Measurements from ENCODE around the gene MNAT1.

Gene MNAT1

DNA sequence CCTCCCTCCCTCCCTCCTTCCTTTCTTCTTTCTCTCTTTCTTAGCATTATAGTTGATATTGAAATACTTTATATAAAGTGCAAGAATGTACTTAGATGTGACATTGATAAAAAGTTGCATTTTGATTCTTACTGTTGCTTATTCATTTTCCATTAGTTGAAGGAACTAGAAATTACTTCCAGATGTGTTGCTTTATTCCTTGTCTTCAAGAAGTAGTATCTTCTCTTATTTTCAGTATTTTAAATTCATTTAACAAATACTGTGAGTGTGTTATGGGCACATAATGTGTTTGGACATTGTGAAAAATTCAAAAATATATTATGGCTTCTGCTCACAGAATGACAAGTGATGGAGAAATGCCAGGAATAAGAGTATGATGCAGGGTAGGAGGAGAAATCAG, 200.8 kb downstream of the MNAT1 start:
- H3K4me1 Mint-ChIP-seq: peaks cover 27% of the 10 kb centered on the region
- H3K27ac Mint-ChIP-seq (ENCODE audit: low read depth): no peak overlapping the region
- H3K36me3 Mint-ChIP-seq (ENCODE audit: insufficient read depth): peaks cover 1% of the 10 kb centered on the region
- no peak overlapping the region for H3K4me3 Mint-ChIP-seq
- H3K27me3 Mint-ChIP-seq: no peaks in the 10 kb centered on the region
- no peak for ATAC-seq (replicated peaks; ENCODE audit: extremely low read depth, poor library complexity, severe bottlenecking)
- DNase-seq (ENCODE audit: low spot score in 2 of 2): no peak
- H3K9me3 Mint-ChIP-seq: no peaks in the 10 kb centered on the region

DNA sequence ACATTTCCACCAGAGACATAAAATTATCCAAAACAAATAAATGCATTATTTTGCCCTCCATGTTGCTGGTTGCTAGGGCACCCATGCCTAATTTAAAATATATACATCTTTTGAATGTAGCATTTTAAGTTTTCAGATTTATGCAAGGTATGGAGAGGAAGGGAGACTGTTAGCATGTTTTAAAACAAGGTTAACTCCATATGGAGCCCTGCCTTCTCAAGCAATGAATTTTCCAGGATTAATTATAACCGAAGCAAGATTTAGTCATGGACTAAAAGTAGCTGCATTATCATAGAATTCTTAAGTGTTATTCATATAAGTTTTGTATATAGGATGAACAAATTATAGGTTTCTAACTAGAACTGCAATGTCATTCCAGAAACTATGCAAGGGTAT, 209.1 kb downstream of the MNAT1 start:
- H3K36me3 Mint-ChIP-seq (ENCODE audit: insufficient read depth): peaks cover 2% of the 10 kb centered on the region
- H3K27ac Mint-ChIP-seq (ENCODE audit: low read depth): no peak overlapping the region
- H3K9me3 Mint-ChIP-seq: no peaks in the 10 kb centered on the region
- ATAC-seq (replicated peaks; ENCODE audit: extremely low read depth, poor library complexity, severe bottlenecking): no peak
- H3K27me3 Mint-ChIP-seq: no peaks in the 10 kb centered on the region
- H3K4me3 Mint-ChIP-seq: no peak overlapping the region
- H3K4me1 Mint-ChIP-seq: peaks cover 17% of the 10 kb centered on the region
- DNase-seq (ENCODE audit: low spot score in 2 of 2): no peak

DNA sequence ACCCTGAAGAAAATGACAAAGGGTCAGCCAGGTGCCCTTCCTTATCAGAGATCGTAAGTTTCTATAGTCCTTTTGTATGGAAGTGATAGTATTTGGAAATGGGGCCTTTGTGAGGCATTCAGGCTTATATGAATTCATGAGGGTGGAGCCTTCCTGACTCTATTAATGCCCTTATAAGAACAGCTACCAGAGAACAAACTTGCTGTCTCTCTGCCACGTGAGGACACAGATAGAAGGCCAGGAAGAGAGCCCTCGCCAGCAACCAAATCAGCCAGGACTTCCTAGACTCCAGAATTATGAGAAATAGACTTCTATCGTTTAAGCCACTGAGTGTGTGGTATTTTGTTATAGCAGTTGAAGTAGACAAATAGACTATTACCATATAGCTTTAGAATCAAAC, 209.6 kb downstream of the MNAT1 start:
- Mint-ChIP-seq H3K4me3 (no peak overlapping the region), H3K4me1 (peaks cover 12% of the 10 kb centered on the region), H3K27ac (ENCODE audit: low read depth) (no peak overlapping the region), H3K27me3 (no peaks in the 10 kb centered on the region), H3K9me3 (no peaks in the 10 kb centered on the region), H3K36me3 (ENCODE audit: insufficient read depth) (peaks cover 2% of the 10 kb centered on the region)
- DNase-seq (ENCODE audit: low spot score in 2 of 2) (no peak), ATAC-seq (replicated peaks; ENCODE audit: extremely low read depth, poor library complexity, severe bottlenecking) (no peak)

DNA sequence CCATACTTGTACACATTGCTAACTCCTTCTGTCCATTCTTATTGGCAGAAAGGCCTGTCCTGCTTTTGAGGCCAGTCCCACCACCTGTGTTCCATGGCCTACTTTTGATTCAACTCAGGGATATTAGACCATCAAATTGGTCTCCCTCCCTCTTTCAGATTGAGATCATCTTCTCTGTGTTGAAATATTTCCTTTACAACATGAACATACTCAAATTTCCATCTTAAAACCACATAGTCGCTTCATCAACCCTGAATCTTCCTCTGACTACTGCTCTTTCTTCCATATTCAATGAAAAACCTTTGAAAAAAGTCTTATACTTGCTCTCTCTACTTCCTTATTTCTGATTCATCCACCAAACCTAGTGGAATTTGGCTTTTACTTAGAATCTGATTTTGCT, 211.4 kb downstream of the MNAT1 start:
- Mint-ChIP-seq H3K9me3 (no peaks in the 10 kb centered on the region), H3K36me3 (ENCODE audit: insufficient read depth) (peaks cover 2% of the 10 kb centered on the region), H3K27ac (ENCODE audit: low read depth) (no peak overlapping the region), H3K4me3 (no peak overlapping the region), H3K4me1 (peaks cover 7% of the 10 kb centered on the region), H3K27me3 (no peaks in the 10 kb centered on the region)
- ATAC-seq (replicated peaks; ENCODE audit: extremely low read depth, poor library complexity, severe bottlenecking) (no peak), DNase-seq (ENCODE audit: low spot score in 2 of 2) (no peak)

DNA sequence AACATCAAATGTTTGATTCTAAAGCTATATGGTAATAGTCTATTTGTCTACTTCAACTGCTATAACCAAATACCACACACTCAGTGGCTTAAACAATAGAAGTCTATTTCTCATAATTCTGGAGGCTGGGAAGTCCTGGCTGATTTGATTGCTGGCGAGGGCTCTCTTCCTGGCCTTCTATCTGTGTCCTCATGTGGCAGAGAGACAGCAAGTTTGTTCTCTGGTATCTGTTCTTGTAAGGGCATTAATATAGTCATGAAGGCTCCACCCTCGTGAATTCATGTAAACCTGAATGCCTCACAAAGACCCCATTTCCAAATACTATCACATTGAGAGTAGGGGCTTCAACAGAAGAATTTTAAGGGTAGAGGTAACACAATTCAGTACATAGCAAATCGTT, 212.2 kb downstream of the MNAT1 start:
- Mint-ChIP-seq H3K27ac (ENCODE audit: low read depth) (no peak overlapping the region), H3K4me3 (no peak overlapping the region), H3K27me3 (no peaks in the 10 kb centered on the region), H3K36me3 (ENCODE audit: insufficient read depth) (peaks cover 2% of the 10 kb centered on the region), H3K4me1 (peaks cover 7% of the 10 kb centered on the region), H3K9me3 (no peaks in the 10 kb centered on the region)
- ATAC-seq (replicated peaks; ENCODE audit: extremely low read depth, poor library complexity, severe bottlenecking) (no peak), DNase-seq (ENCODE audit: low spot score in 2 of 2) (no peak)

DNA sequence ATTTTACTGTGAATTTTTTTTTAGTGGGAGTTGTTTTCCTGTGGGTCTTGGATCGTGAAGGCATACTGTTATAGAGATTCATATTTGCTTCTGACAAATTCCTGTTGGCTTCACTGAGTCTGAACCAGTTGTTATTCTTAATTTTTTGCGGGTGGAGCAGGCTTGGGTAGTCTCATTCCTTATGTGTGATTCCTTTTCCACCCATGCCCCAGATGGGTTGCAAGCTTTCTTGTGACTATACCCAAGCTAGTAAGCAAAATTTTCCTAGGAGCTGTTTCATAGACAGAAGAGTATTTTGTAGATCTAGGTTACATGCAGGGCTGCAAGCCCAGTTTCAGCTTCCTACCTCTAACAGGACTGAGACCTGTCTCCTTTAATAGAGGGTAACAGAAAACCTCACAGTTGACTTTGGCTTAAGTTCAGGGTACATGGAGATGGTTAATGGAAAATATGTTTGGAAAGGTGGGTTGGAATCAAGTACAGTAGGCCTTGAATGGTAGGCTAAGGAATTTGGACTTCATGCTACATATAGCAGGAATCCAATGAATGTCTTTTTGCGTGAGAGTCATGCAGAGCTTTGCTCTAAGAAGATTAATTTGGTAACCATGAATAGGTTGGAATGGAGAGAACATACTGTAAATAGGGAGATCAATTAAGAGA, 217.3 kb downstream of the MNAT1 start:
- Mint-ChIP-seq H3K27ac (ENCODE audit: low read depth) (no peak overlapping the region), H3K36me3 (ENCODE audit: insufficient read depth) (peaks cover 3% of the 10 kb centered on the region), H3K9me3 (peaks cover 6% of the 10 kb centered on the region), H3K4me1 (no peaks in the 10 kb centered on the region), H3K4me3 (no peak overlapping the region), H3K27me3 (no peaks in the 10 kb centered on the region)
- ATAC-seq (replicated peaks; ENCODE audit: extremely low read depth, poor library complexity, severe bottlenecking) (no peak), DNase-seq (ENCODE audit: low spot score in 2 of 2) (no peak)

DNA sequence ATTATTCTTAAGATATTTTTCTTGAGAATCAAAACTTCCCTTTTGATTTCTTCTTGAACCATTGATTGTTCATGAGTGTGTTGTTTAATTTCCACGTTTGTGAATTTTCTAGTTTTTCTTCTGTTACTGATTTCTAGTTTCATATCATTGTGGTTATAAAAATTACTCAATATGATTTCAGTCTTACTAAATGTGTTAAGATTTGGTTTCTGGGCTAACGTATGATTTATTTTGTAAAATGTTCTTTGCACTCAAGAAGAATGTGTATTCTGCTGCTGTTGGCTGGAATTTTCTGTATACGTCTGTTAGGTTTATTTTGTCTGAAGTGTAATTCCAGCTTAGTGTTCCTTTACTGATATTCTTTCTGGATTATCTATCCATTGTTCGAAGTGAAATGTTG, 221.6 kb downstream of the MNAT1 start:
- Mint-ChIP-seq H3K4me3 (no peak overlapping the region), H3K9me3 (peaks cover 20% of the 10 kb centered on the region), H3K4me1 (peaks cover 1% of the 10 kb centered on the region), H3K27ac (ENCODE audit: low read depth) (no peak overlapping the region), H3K36me3 (ENCODE audit: insufficient read depth) (peaks cover 1% of the 10 kb centered on the region), H3K27me3 (no peaks in the 10 kb centered on the region)
- ATAC-seq (replicated peaks; ENCODE audit: extremely low read depth, poor library complexity, severe bottlenecking) (no peak), DNase-seq (ENCODE audit: low spot score in 2 of 2) (no peak)

DNA sequence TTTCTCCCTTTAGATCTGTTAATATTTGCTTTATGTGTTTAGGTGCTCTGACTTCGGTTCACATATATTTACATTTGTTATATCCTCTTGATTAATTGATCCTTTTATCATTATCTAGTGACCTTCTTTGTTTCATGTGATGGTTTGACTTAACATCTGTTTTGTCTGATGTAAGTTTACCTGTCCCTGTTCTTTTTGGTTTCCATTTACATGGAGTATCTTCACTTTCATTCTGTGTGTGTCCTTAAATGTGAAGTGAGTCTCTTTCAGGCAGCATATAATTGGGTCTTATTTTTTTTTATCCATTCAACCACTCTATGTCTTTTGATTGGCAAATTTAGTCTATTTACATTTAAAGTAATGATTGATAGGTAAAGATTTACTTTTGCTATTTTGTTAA, 222.1 kb downstream of the MNAT1 start:
- H3K27me3 Mint-ChIP-seq: no peaks in the 10 kb centered on the region
- ATAC-seq (replicated peaks; ENCODE audit: extremely low read depth, poor library complexity, severe bottlenecking) (no peak), DNase-seq (ENCODE audit: low spot score in 2 of 2) (no peak)
- H3K4me1 Mint-ChIP-seq: peaks cover 5% of the 10 kb centered on the region
- H3K27ac Mint-ChIP-seq (ENCODE audit: low read depth): no peak overlapping the region
- peaks cover 1% of the 10 kb centered on the region for H3K36me3 Mint-ChIP-seq (ENCODE audit: insufficient read depth)
- no peak overlapping the region for H3K4me3 Mint-ChIP-seq
- peaks cover 20% of the 10 kb centered on the region for H3K9me3 Mint-ChIP-seq

DNA sequence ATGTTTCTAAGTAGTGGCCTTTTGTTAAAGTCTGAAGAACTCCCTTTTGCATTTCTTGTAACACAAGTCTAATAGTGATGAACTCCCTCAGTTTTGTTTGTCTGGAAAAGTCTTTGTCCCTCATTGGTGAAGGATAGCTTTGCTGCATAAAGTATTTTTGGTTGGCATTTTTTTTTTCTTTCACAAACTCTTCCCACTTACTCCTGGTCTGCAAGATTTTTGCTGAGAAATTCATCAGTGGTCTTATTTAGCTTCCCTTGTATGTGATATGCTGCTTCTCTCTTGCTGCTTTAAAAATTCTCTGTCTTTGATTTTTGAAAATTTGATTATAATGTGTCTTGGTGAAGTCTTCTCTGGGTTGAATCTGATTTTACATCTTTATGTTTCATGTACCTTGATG, 223.6 kb downstream of the MNAT1 start:
- no peak overlapping the region for H3K27ac Mint-ChIP-seq (ENCODE audit: low read depth)
- DNase-seq (ENCODE audit: low spot score in 2 of 2) (no peak), ATAC-seq (replicated peaks; ENCODE audit: extremely low read depth, poor library complexity, severe bottlenecking) (no peak)
- H3K4me1 Mint-ChIP-seq: peaks cover 5% of the 10 kb centered on the region
- peaks cover 20% of the 10 kb centered on the region for H3K9me3 Mint-ChIP-seq
- peaks cover 1% of the 10 kb centered on the region for H3K36me3 Mint-ChIP-seq (ENCODE audit: insufficient read depth)
- H3K4me3 Mint-ChIP-seq: no peak overlapping the region
- H3K27me3 Mint-ChIP-seq: no peaks in the 10 kb centered on the region

DNA sequence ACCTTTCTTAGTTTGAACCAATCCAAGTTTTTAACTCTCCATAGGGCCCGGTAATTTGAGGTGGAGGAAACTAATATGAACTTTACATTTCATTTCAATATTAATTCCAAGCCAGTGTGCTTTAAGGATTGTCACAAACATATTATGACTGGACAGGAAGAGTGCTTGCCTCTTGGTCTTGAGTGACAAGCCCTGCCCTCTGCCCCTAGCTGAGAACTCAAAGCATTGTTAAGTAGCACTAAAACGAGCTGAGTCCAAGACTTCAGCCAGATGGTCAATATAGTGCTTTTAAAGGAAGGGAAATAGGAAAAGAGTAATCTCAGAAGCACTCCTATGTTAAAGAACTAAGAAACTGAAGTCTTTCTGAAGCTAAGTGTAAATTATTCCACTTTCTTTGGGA, 229.2 kb downstream of the MNAT1 start:
- no peak overlapping the region for H3K4me3 Mint-ChIP-seq
- peaks cover 6% of the 10 kb centered on the region for H3K9me3 Mint-ChIP-seq
- peaks cover 5% of the 10 kb centered on the region for H3K4me1 Mint-ChIP-seq
- H3K27me3 Mint-ChIP-seq: no peaks in the 10 kb centered on the region
- H3K27ac Mint-ChIP-seq (ENCODE audit: low read depth): no peak overlapping the region
- peaks cover 1% of the 10 kb centered on the region for H3K36me3 Mint-ChIP-seq (ENCODE audit: insufficient read depth)
- no peak for DNase-seq (ENCODE audit: low spot score in 2 of 2)
- ATAC-seq (replicated peaks; ENCODE audit: extremely low read depth, poor library complexity, severe bottlenecking): no peak

DNA sequence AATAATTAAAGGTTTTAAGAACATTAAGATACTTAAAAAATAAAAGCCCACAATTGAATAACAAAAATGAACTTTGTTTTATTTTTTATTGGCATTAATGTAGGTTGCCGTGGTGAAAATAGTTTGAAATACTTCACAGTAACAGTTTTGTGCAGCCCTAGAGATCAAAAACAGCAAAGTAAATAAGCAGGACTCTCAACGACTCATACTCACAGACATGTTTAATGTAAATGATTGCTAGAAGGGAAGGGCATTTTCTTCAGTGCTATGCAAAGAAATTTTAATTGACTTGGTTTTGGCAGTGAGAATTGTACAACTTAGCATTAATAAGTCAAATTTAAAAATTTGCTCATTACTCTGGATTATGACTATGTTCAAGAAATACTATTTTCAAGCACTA, 230.3 kb downstream of the MNAT1 start:
- peaks cover 5% of the 10 kb centered on the region for H3K4me1 Mint-ChIP-seq
- H3K9me3 Mint-ChIP-seq: no peaks in the 10 kb centered on the region
- DNase-seq (ENCODE audit: low spot score in 2 of 2) (no peak), ATAC-seq (replicated peaks; ENCODE audit: extremely low read depth, poor library complexity, severe bottlenecking) (no peak)
- peaks cover 1% of the 10 kb centered on the region for H3K36me3 Mint-ChIP-seq (ENCODE audit: insufficient read depth)
- no peak overlapping the region for H3K27ac Mint-ChIP-seq (ENCODE audit: low read depth)
- H3K27me3 Mint-ChIP-seq: no peaks in the 10 kb centered on the region
- H3K4me3 Mint-ChIP-seq: no peak overlapping the region

DNA sequence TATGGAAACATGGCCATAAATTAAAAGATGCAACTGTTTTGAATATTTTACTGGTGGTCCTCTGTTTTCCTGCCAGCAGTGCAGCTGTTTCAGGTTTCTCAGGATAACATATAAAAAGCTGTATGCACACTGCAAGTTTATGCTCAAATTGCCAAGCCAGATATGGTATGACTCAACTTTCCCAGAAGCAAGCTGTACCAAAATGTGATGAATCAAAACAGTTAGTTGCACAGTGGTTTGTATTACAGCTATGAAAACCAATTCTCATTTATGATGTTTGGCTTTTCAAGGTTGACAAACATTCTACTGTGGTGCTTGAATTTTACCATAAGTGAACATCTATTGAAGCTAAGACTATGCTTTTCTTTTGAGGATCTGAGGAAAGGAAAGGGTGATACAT, 230.8 kb downstream of the MNAT1 start:
- ATAC-seq (replicated peaks; ENCODE audit: extremely low read depth, poor library complexity, severe bottlenecking): no peak
- Mint-ChIP-seq H3K27me3 (no peaks in the 10 kb centered on the region), H3K4me1 (peaks cover 5% of the 10 kb centered on the region), H3K27ac (ENCODE audit: low read depth) (no peak overlapping the region), H3K36me3 (ENCODE audit: insufficient read depth) (peaks cover 1% of the 10 kb centered on the region), H3K4me3 (no peak overlapping the region), H3K9me3 (no peaks in the 10 kb centered on the region)
- DNase-seq (ENCODE audit: low spot score in 2 of 2): no peak

DNA sequence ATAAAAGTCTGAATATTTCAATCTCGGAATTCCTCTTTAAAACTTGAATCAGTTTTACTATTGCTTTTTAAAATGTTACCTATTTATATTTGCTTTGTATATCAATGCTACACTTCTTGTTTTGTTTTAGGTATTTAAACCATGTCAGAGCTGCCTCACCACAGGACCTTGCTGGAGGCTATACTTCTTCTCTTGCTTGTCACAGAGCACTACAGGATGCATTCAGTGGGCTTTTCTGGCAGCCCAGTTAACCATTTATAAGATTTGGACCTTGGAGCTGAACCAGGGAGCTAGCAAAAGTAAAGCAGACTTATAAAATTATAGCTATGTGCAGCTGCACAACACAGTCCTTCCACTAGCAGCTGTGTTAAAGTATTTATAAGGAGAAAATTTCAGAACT, 233.5 kb downstream of the MNAT1 start:
- Mint-ChIP-seq H3K27ac (ENCODE audit: low read depth) (no peak overlapping the region), H3K27me3 (no peaks in the 10 kb centered on the region), H3K4me3 (no peak overlapping the region), H3K4me1 (peaks cover 1% of the 10 kb centered on the region), H3K9me3 (no peaks in the 10 kb centered on the region), H3K36me3 (ENCODE audit: insufficient read depth) (peaks cover 4% of the 10 kb centered on the region)
- DNase-seq (ENCODE audit: low spot score in 2 of 2) (no peak), ATAC-seq (replicated peaks; ENCODE audit: extremely low read depth, poor library complexity, severe bottlenecking) (no peak)

DNA sequence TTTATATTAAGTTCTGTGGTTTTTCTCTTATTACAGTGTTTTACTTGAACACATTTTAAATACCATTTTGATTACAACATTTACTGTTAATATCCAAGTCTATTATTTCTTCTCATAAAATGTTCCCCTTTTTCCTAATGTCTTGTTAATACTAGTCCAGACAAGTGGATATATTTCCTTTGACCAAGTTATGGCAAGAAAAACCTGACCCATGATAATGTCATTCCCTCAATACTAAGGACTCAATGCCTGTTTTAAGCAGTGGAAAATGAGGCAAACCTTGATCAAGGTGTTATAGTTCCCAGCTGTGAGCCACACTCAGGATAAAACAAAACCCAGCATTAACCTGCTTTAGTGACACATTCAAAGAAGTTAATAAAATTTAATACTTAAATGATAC, 234.1 kb downstream of the MNAT1 start:
- Mint-ChIP-seq H3K36me3 (ENCODE audit: insufficient read depth) (peaks cover 4% of the 10 kb centered on the region), H3K27ac (ENCODE audit: low read depth) (no peak overlapping the region), H3K4me3 (no peak overlapping the region), H3K9me3 (no peaks in the 10 kb centered on the region), H3K27me3 (no peaks in the 10 kb centered on the region), H3K4me1 (peaks cover 4% of the 10 kb centered on the region)
- DNase-seq (ENCODE audit: low spot score in 2 of 2): no peak
- ATAC-seq (replicated peaks; ENCODE audit: extremely low read depth, poor library complexity, severe bottlenecking): no peak

All from central memory CD8-positive, alpha-beta T cell (primary cell).